Keratinocyte (primary cell): ENCODE results near the gene LATS2. TPM values are rescaled to one million over a fixed set of nuclear protein-coding genes. Genes with fewer than 3 reads are reported as not detected.

Experiments
- DNase-seq: peaks from one replicate; pipeline ENCODE4 v3.0.0-alpha.2; 2011; ENCODE audit warnings: low read depth, missing footprints, low spot score
- FAIRE-seq: peaks from 2 replicates; lab custom pipeline; 2011; peaks lifted over from hg19 to GRCh38; lab: Jason Lieb, UNC
- H2AFZ ChIP-seq: 2 replicates; pipeline ENCODE4 v1.6.0; 2012; ENCODE audit warnings: low read length, control low read depth, inconsistent platforms; ENCODE audit not compliant: control insufficient read depth
- H3K27ac ChIP-seq: 2 replicates; pipeline ENCODE4 v1.5.1; 2011; ENCODE audit warnings: low read length; ENCODE audit not compliant: control insufficient read depth, insufficient read depth
- H3K27me3 ChIP-seq: 3 replicates; pipeline ENCODE4 v1.6.0; 2011; ENCODE audit warnings: low read length; ENCODE audit not compliant: control insufficient read depth, insufficient read depth; ENCODE audit errors: extremely low read depth
- H3K36me3 ChIP-seq, 2 experiments: 2 replicates in 1 of 2; 3 replicates in 1 of 2; pipeline ENCODE4 v1.5.1; 2011; ENCODE audit warnings: low read length in 2 of 2, mild to moderate bottlenecking in 1 of 2; ENCODE audit not compliant: control insufficient read depth in 2 of 2, insufficient read depth in 2 of 2; ENCODE audit errors: extremely low read depth in 1 of 2
- H3K4me1 ChIP-seq: 3 replicates; pipeline ENCODE4 v1.5.1; 2011; ENCODE audit warnings: low read length; ENCODE audit not compliant: control insufficient read depth, insufficient read depth; ENCODE audit errors: extremely low read depth
- H3K4me2 ChIP-seq: 3 replicates; pipeline ENCODE4 v1.6.0; 2011; ENCODE audit warnings: low read depth, low read length; ENCODE audit not compliant: control insufficient read depth, insufficient read depth; ENCODE audit errors: extremely low read depth
- H3K4me3 ChIP-seq, 3 experiments: fragments of 200-600 bp in 1 of 3; sonication (generic) in 1 of 3; 2 replicates in 2 of 3; 3 replicates in 1 of 3; pipeline ENCODE4 v1.5.1; 2011 to 2016; ENCODE audit warnings: low read length in 3 of 3, mild to moderate bottlenecking in 3 of 3, control low read depth in 2 of 3, inconsistent platforms in 1 of 3, low read depth in 1 of 3, mixed read lengths in 1 of 3, mixed run types in 1 of 3, moderate library complexity in 1 of 3; ENCODE audit not compliant: control insufficient read depth in 2 of 3, insufficient read depth in 2 of 3; ENCODE audit errors: extremely low read depth in 1 of 3
- H3K79me2 ChIP-seq: 2 replicates; pipeline ENCODE4 v1.6.0; 2012; ENCODE audit warnings: low read length; ENCODE audit not compliant: control insufficient read depth, insufficient read depth
- H3K9ac ChIP-seq: 3 replicates; pipeline ENCODE4 v1.6.0; 2011; ENCODE audit warnings: low read length; ENCODE audit not compliant: control insufficient read depth, insufficient read depth; ENCODE audit errors: extremely low read depth
- H3K9me1 ChIP-seq: 3 replicates; pipeline ENCODE4 v1.6.0; 2011; ENCODE audit warnings: low read length; ENCODE audit not compliant: control insufficient read depth, insufficient read depth; ENCODE audit errors: extremely low read depth
- H3K9me3 ChIP-seq: 2 replicates; pipeline ENCODE4 v1.5.1; 2012; ENCODE audit warnings: low read depth, low read length; ENCODE audit not compliant: control insufficient read depth
- H4K20me1 ChIP-seq: 3 replicates; pipeline ENCODE4 v1.6.0; 2011; ENCODE audit warnings: low read length; ENCODE audit not compliant: control insufficient read depth, insufficient read depth; ENCODE audit errors: extremely low read depth
- EZH2 ChIP-seq: IDR thresholded peaks from one replicate; pipeline ENCODE4 v1.6.1; 2012; ENCODE audit warnings: inconsistent platforms, mild to moderate bottlenecking, low read length, moderate library complexity
- dilution Hi-C: fragments of 300-500 bp; cut with MboI; formaldehyde crosslinking; loops from one replicate; pipeline ENCODE4 v1.7.0; 2020; ENCODE audit warnings: low sequenced_read_pairs; ENCODE audit not compliant: extremely low pct_ligation_motif_present
- polyA plus RNA-seq, 5 experiments: library from polyadenylated mRNA; depleted of rRNA in 3 of 5; stranded (reverse) in 3 of 5; stranded (forward) in 1 of 5; unstranded in 1 of 5; fragments of >200 nt; gene quantifications; 1 replicate in 1 of 5; 2 replicates in 3 of 5; 3 replicates in 1 of 5; pipeline versions ENCODE4 v1.2.1 to v1.2.3, GENCODE V29; 2011 to 2012; ENCODE audit warnings: missing spikeins in 2 of 5, low read depth in 1 of 5, low replicate concordance in 1 of 5
- TF ChIP-seq, protein P1 (sequence below), 3 experiments: IDR thresholded peaks in 1 of 3; conservative IDR thresholded peaks in 1 of 3; optimal IDR thresholded peaks in 1 of 3; 2 replicates in 2 of 3; 3 replicates in 1 of 3; pipeline versions ENCODE3 to v1.5.1; 2011; ENCODE audit warnings: low read length in 3 of 3, mild to moderate bottlenecking in 3 of 3, moderate library complexity in 2 of 3, control low read depth in 1 of 3, inconsistent platforms in 1 of 3; ENCODE audit not compliant: insufficient read depth in 2 of 3; ENCODE audit errors: extremely low read depth in 1 of 3

The LATS2 gene
- polyA plus RNA-seq, 1 donor (not counting 4 experiments of a cell fraction or from before 2014, with no cell fraction given), result 6.7 TPM

- H3K27me3 ChIP-seq, result no peaks in the 10 kb centered on the region
- TF ChIP-seq, protein P1, sequence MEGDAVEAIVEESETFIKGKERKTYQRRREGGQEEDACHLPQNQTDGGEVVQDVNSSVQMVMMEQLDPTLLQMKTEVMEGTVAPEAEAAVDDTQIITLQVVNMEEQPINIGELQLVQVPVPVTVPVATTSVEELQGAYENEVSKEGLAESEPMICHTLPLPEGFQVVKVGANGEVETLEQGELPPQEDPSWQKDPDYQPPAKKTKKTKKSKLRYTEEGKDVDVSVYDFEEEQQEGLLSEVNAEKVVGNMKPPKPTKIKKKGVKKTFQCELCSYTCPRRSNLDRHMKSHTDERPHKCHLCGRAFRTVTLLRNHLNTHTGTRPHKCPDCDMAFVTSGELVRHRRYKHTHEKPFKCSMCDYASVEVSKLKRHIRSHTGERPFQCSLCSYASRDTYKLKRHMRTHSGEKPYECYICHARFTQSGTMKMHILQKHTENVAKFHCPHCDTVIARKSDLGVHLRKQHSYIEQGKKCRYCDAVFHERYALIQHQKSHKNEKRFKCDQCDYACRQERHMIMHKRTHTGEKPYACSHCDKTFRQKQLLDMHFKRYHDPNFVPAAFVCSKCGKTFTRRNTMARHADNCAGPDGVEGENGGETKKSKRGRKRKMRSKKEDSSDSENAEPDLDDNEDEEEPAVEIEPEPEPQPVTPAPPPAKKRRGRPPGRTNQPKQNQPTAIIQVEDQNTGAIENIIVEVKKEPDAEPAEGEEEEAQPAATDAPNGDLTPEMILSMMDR (optimal IDR thresholded peaks at IDR 0.05 in 1 of 3, IDR thresholded peaks at IDR 0.05 in 1 of 3, conservative IDR thresholded peaks at IDR 0.05 in 1 of 3; ENCODE audit: extremely low read depth in 1 of 3, insufficient read depth in 2 of 3, low read length in 3 of 3), result no peak
- no peak for TF ChIP-seq EZH2
- H4K20me1 ChIP-seq, result no peaks in the 10 kb centered on the region
- no peak overlapping the region for H3K27ac ChIP-seq
- H3K9me1 ChIP-seq, result peaks cover 2% of the 10 kb centered on the region
- H2AFZ ChIP-seq, result no peak overlapping the region
- H3K9ac ChIP-seq, result no peak overlapping the region
- DNase-seq, result no peak
- no peak overlapping the region for H3K4me2 ChIP-seq
- dilution Hi-C loops, result no loop called here
- no peaks in the 10 kb centered on the region for H3K4me1 ChIP-seq
- peaks cover 19 to 32% of the 10 kb centered on the region in 2 experiments for H3K36me3 ChIP-seq
- no peak overlapping the region for H3K4me3 ChIP-seq
- FAIRE-seq, result no peak
- H3K79me2 ChIP-seq, result peaks cover 4% of the 10 kb centered on the region
- no peaks in the 10 kb centered on the region for H3K9me3 ChIP-seq
These were observed 81.0 kb downstream of the LATS2 start for GRCh38 chr13:20980430-20980829.

- Histone ChIP-seq H4K20me1 (no peaks in the 10 kb centered on the region), H3K9me1 (peaks cover 2% of the 10 kb centered on the region), H3K4me2 (no peak overlapping the region), H3K27ac (no peak overlapping the region), H3K4me1 (no peaks in the 10 kb centered on the region), H3K9me3 (no peaks in the 10 kb centered on the region), H3K9ac (no peak overlapping the region), H3K36me3 (peaks cover 22 to 32% of the 10 kb centered on the region in 2 experiments), H2AFZ (no peak overlapping the region), H3K4me3 (no peak overlapping the region), H3K79me2 (no peaks in the 10 kb centered on the region), H3K27me3 (no peaks in the 10 kb centered on the region)
- TF ChIP-seq EZH2, result no peak
- TF ChIP-seq, protein P1 (optimal IDR thresholded peaks at IDR 0.05 in 1 of 3, IDR thresholded peaks at IDR 0.05 in 1 of 3, conservative IDR thresholded peaks at IDR 0.05 in 1 of 3; ENCODE audit: extremely low read depth in 1 of 3, insufficient read depth in 2 of 3, low read length in 3 of 3), result no peak
- FAIRE-seq, result no peak
- dilution Hi-C loops, result no loop called here
- no peak for DNase-seq
These were observed 84.0 kb downstream of the LATS2 start for GRCh38 chr13:20977394-20977793.
